ENCODE measurements around the gene LUC7L3. TPM values are rescaled to one million over a fixed set of nuclear protein-coding genes. Genes with fewer than 3 reads are reported as not detected.

The LUC7L3 gene
- total and polyA plus RNA-seq, 2 experiments from 2014 or later, result 69.3 to 501 TPM

DNA sequence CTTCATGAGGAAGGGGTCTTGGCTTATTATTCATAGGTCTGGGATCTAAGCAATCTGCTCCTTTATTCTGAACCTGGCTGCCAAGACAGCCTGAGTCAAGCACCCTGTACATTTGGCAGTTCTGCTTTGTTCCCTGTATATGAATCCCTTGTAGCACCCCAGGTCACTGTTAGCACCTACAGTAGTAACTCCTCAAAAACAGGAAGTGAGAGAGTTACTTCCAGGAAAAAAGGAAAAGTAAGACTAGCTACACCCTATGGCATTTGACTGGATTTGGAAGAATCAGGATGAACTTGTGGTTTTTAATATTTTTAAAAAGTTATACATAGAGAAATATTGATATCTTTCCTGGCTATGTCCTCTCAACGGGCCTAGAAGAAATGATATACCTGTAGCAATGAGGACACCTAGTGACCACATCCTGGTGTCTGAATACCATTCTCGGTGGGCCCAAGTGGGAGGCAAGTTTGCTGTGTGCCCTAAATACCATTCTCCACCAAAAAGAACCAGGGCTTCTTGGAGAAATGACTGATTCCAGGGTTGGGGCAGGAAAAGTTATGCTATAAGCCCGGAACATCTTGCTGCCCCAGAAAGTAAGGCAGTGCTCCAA lies 21.6 kb upstream of the LUC7L3 start:
- Mint-ChIP-seq H3K27ac (no peak overlapping the region), H3K9me3 (no peaks in the 10 kb centered on the region), H3K4me1 (no peaks in the 10 kb centered on the region), H3K4me3 (no peak overlapping the region), H3K36me3 (ENCODE audit: low read depth) (peaks cover 70% of the 10 kb centered on the region), H3K27me3 (ENCODE audit: insufficient read depth, low read depth, poor library complexity) (no peaks in the 10 kb centered on the region)
- ATAC-seq (no peak), DNase-seq (ENCODE audit: low spot score) (no peak)
- H3K4me3 ChIP-seq, result no peak overlapping the region
- no peaks in the 10 kb centered on the region for H3K4me1 ChIP-seq (ENCODE audit: insufficient read depth)
- peaks cover 6% of the 10 kb centered on the region; the same call in 1 of the 2 replicates for H3F3A ChIP-seq (replicated peaks; ENCODE audit: low read depth)
- peaks cover 21% of the 10 kb centered on the region for H3K79me2 ChIP-seq (replicated peaks; ENCODE audit: insufficient read depth)
- H3K4me2 ChIP-seq, result no peak overlapping the region
- H3K36me3 ChIP-seq (ENCODE audit: insufficient read depth), result peaks cover 45% of the 10 kb centered on the region
- H3K9me2 ChIP-seq (ENCODE audit: insufficient read depth), result no peaks in the 10 kb centered on the region
- no peak overlapping the region for H2AFZ ChIP-seq
- no peaks in the 10 kb centered on the region for H3K27me3 ChIP-seq (ENCODE audit: insufficient read depth)
- no peak overlapping the region for H3K27ac ChIP-seq (ENCODE audit: low read depth)
- H4K20me1 ChIP-seq (replicated peaks; ENCODE audit: insufficient read depth), result peaks cover 21% of the 10 kb centered on the region
- TF ChIP-seq ZNF114 (CRISPR knock-in tag; IDR thresholded peaks at IDR 0.05) (no peak), NANOG (IDR thresholded peaks at IDR 0.05; ENCODE audit: borderline replicate concordance) (no peak), EZH2 (IDR thresholded peaks at IDR 0.05; ENCODE audit: low read depth, unreplicated experiment) (no peak)
- TF ChIP-seq, protein P1, sequence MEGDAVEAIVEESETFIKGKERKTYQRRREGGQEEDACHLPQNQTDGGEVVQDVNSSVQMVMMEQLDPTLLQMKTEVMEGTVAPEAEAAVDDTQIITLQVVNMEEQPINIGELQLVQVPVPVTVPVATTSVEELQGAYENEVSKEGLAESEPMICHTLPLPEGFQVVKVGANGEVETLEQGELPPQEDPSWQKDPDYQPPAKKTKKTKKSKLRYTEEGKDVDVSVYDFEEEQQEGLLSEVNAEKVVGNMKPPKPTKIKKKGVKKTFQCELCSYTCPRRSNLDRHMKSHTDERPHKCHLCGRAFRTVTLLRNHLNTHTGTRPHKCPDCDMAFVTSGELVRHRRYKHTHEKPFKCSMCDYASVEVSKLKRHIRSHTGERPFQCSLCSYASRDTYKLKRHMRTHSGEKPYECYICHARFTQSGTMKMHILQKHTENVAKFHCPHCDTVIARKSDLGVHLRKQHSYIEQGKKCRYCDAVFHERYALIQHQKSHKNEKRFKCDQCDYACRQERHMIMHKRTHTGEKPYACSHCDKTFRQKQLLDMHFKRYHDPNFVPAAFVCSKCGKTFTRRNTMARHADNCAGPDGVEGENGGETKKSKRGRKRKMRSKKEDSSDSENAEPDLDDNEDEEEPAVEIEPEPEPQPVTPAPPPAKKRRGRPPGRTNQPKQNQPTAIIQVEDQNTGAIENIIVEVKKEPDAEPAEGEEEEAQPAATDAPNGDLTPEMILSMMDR (conservative IDR thresholded peaks at IDR 0.05; ENCODE audit: low read depth in 2 of 2), result peak in 1 of 2 experiments; percentile 39; a peak in 2 of 4 replicates

DNA sequence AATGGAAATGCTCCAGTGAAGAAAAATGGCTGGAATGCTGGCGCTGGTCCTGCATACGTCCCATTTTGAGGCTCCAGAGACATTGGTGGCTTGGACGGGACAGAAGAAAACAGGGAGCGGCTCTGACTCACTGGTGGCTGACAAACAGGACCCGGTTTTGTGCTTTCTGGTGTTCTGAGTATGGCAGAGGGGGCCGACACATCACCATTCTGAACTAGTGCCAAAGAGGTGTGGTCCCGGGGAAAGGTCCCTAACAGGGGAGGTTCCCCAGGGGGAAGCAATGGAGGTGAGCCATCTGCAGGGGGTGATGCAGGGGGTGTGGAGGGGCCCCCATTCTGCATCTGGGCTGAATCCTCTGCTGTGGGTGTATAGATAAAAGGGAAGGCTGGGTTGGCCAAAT lies 20.0 kb upstream of the LUC7L3 start:
- ATAC-seq, result no peak
- no peaks in the 10 kb centered on the region for H3K4me1 ChIP-seq (ENCODE audit: insufficient read depth)
- Mint-ChIP-seq H3K4me1 (no peaks in the 10 kb centered on the region), H3K4me3 (no peak overlapping the region), H3K9me3 (no peaks in the 10 kb centered on the region; the same call in 2 of the 3 replicates), H3K27ac (no peak overlapping the region), H3K27me3 (ENCODE audit: insufficient read depth, low read depth, poor library complexity) (no peaks in the 10 kb centered on the region), H3K36me3 (ENCODE audit: low read depth) (peaks cover 64% of the 10 kb centered on the region)
- H3K9me2 ChIP-seq (ENCODE audit: insufficient read depth), result no peaks in the 10 kb centered on the region
- no peak overlapping the region for H3K27ac ChIP-seq (ENCODE audit: low read depth)
- H3K4me2 ChIP-seq, result no peak overlapping the region
- peaks cover 47% of the 10 kb centered on the region for H3K36me3 ChIP-seq (ENCODE audit: insufficient read depth)
- H3K4me3 ChIP-seq, result no peak overlapping the region
- no peak overlapping the region for H2AFZ ChIP-seq
- no peak for DNase-seq (ENCODE audit: low spot score)
- TF ChIP-seq EZH2phosphoT487 (IDR thresholded peaks at IDR 0.05; ENCODE audit: unreplicated experiment) (no peak), ZNF331 (CRISPR knock-in tag; IDR thresholded peaks at IDR 0.05; ENCODE audit: low read depth) (no peak), NANOG (IDR thresholded peaks at IDR 0.05; ENCODE audit: borderline replicate concordance) (no peak)
- TF ChIP-seq, protein P2, sequence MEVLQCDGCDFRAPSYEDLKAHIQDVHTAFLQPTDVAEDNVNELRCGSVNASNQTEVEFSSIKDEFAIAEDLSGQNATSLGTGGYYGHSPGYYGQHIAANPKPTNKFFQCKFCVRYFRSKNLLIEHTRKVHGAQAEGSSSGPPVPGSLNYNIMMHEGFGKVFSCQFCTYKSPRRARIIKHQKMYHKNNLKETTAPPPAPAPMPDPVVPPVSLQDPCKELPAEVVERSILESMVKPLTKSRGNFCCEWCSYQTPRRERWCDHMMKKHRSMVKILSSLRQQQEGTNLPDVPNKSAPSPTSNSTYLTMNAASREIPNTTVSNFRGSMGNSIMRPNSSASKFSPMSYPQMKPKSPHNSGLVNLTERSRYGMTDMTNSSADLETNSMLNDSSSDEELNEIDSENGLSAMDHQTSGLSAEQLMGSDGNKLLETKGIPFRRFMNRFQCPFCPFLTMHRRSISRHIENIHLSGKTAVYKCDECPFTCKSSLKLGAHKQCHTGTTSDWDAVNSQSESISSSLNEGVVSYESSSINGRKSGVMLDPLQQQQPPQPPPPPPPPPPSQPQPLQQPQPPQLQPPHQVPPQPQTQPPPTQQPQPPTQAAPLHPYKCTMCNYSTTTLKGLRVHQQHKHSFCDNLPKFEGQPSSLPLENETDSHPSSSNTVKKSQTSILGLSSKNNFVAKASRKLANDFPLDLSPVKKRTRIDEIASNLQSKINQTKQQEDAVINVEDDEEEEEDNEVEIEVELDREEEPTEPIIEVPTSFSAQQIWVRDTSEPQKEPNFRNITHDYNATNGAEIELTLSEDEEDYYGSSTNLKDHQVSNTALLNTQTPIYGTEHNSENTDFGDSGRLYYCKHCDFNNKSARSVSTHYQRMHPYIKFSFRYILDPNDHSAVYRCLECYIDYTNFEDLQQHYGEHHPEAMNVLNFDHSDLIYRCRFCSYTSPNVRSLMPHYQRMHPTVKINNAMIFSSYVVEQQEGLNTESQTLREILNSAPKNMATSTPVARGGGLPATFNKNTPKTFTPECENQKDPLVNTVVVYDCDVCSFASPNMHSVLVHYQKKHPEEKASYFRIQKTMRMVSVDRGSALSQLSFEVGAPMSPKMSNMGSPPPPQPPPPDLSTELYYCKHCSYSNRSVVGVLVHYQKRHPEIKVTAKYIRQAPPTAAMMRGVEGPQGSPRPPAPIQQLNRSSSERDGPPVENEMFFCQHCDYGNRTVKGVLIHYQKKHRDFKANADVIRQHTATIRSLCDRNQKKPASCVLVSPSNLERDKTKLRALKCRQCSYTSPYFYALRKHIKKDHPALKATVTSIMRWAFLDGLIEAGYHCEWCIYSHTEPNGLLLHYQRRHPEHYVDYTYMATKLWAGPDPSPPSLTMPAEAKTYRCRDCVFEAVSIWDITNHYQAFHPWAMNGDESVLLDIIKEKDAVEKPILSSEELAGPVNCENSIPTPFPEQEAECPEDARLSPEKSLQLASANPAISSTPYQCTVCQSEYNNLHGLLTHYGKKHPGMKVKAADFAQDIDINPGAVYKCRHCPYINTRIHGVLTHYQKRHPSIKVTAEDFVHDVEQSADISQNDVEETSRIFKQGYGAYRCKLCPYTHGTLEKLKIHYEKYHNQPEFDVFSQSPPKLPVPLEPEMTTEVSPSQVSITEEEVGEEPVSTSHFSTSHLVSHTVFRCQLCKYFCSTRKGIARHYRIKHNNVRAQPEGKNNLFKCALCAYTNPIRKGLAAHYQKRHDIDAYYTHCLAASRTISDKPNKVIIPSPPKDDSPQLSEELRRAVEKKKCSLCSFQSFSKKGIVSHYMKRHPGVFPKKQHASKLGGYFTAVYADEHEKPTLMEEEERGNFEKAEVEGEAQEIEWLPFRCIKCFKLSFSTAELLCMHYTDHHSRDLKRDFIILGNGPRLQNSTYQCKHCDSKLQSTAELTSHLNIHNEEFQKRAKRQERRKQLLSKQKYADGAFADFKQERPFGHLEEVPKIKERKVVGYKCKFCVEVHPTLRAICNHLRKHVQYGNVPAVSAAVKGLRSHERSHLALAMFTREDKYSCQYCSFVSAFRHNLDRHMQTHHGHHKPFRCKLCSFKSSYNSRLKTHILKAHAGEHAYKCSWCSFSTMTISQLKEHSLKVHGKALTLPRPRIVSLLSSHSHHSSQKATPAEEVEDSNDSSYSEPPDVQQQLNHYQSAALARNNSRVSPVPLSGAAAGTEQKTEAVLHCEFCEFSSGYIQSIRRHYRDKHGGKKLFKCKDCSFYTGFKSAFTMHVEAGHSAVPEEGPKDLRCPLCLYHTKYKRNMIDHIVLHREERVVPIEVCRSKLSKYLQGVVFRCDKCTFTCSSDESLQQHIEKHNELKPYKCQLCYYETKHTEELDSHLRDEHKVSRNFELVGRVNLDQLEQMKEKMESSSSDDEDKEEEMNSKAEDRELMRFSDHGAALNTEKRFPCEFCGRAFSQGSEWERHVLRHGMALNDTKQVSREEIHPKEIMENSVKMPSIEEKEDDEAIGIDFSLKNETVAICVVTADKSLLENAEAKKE (CRISPR knock-in tag; IDR thresholded peaks at IDR 0.05), result no peak
- peaks cover 37% of the 10 kb centered on the region for H3K79me2 ChIP-seq (replicated peaks; ENCODE audit: insufficient read depth)
- H3F3A ChIP-seq (replicated peaks; ENCODE audit: low read depth), result peaks cover 6% of the 10 kb centered on the region; the same call in 1 of the 2 replicates
- no peaks in the 10 kb centered on the region for H3K27me3 ChIP-seq (ENCODE audit: insufficient read depth)
- peaks cover 28% of the 10 kb centered on the region for H4K20me1 ChIP-seq (replicated peaks; ENCODE audit: insufficient read depth)

Data from GM23338 (cell line).